ENCODE results near the gene TMOD1.
"Not testable (repeated sequence)": the region's sequence is repeated elsewhere in the genome, so short reads cannot be mapped to it uniquely, and the experiment has no call there.

Gene TMOD1

GRCh38 chr9:97480749-97481148 is 20.7 kb upstream of the TMOD1 start:
- no peaks in the 10 kb centered on the region for H3K9me3 ChIP-seq (ENCODE audit: control insufficient read depth, insufficient read depth, low read length)
- no peaks in the 10 kb centered on the region for H3K36me3 ChIP-seq (ENCODE audit: insufficient read depth, low read length)
- no peak overlapping the region for H3K9ac ChIP-seq (ENCODE audit: low read depth, low read length)
- no peaks in the 10 kb centered on the region for H3K4me1 ChIP-seq (ENCODE audit: insufficient read depth, low read length)

- Histone ChIP-seq H3K4me1 (ENCODE audit: insufficient read depth, low read length) (no peaks in the 10 kb centered on the region), H3K36me3 (ENCODE audit: insufficient read depth, low read length) (no peaks in the 10 kb centered on the region)
These were observed 17.3 kb upstream of the TMOD1 start for GRCh38 chr9:97484134-97484533.

GRCh38 chr9:97487107-97487506 is 14.4 kb upstream of the TMOD1 start:
- H3K36me3 ChIP-seq (ENCODE audit: insufficient read depth, low read length): no peaks in the 10 kb centered on the region; the same call in 1 of the 2 replicates
- no peak overlapping the region for H3K9ac ChIP-seq (ENCODE audit: low read depth, low read length)
- H3K9me3 ChIP-seq (ENCODE audit: control insufficient read depth, insufficient read depth, low read length): peaks cover 4% of the 10 kb centered on the region; the same call in 1 of the 2 replicates
- no peaks in the 10 kb centered on the region for H3K4me1 ChIP-seq (ENCODE audit: insufficient read depth, low read length)

More at GRCh38 chr9:97484134-97484533, 17.3 kb upstream of the TMOD1 start:
- H3K9ac ChIP-seq (ENCODE audit: low read depth, low read length): no peak overlapping the region
- peaks cover 4% of the 10 kb centered on the region; the same call in 1 of the 2 replicates for H3K9me3 ChIP-seq (ENCODE audit: control insufficient read depth, insufficient read depth, low read length)

- no peaks in the 10 kb centered on the region for H3K4me1 ChIP-seq (ENCODE audit: insufficient read depth, low read length)
- H3K36me3 ChIP-seq (ENCODE audit: insufficient read depth, low read length): no peaks in the 10 kb centered on the region; the same call in 1 of the 2 replicates
- H3K9ac ChIP-seq (ENCODE audit: low read depth, low read length): no peak overlapping the region
- peaks cover 4% of the 10 kb centered on the region; the same call in 1 of the 2 replicates for H3K9me3 ChIP-seq (ENCODE audit: control insufficient read depth, insufficient read depth, low read length)
These were observed 13.6 kb upstream of the TMOD1 start for GRCh38 chr9:97487861-97488260.

- no peaks in the 10 kb centered on the region; the same call in 1 of the 2 replicates for H3K36me3 ChIP-seq (ENCODE audit: insufficient read depth, low read length)
- peaks cover 4% of the 10 kb centered on the region; the same call in 1 of the 2 replicates for H3K9me3 ChIP-seq (ENCODE audit: control insufficient read depth, insufficient read depth, low read length)
- no peaks in the 10 kb centered on the region for H3K4me1 ChIP-seq (ENCODE audit: insufficient read depth, low read length)
- no peak overlapping the region for H3K9ac ChIP-seq (ENCODE audit: low read depth, low read length)
These were observed 10.1 kb upstream of the TMOD1 start for GRCh38 chr9:97491216-97491999.

GRCh38 chr9:97497558-97498375 is 3.7 kb upstream of the TMOD1 start:
- H3K36me3 ChIP-seq (ENCODE audit: insufficient read depth, low read length); H3K4me1 ChIP-seq (ENCODE audit: insufficient read depth, low read length); H3K9ac ChIP-seq (ENCODE audit: low read depth, low read length); H3K9me3 ChIP-seq (ENCODE audit: control insufficient read depth, insufficient read depth, low read length): not testable (repeated sequence)

- H3K9ac ChIP-seq (ENCODE audit: low read depth, low read length); H3K4me1 ChIP-seq (ENCODE audit: insufficient read depth, low read length); H3K9me3 ChIP-seq (ENCODE audit: control insufficient read depth, insufficient read depth, low read length): not testable (repeated sequence)
These were observed 2.6 kb upstream of the TMOD1 start for GRCh38 chr9:97498846-97499245.

GRCh38 chr9:97500263-97500662 is 1.2 kb upstream of the TMOD1 start:
- Histone ChIP-seq H3K36me3 (ENCODE audit: insufficient read depth, low read length) (no peaks in the 10 kb centered on the region), H3K4me1 (ENCODE audit: insufficient read depth, low read length) (no peaks in the 10 kb centered on the region; the same call in 1 of the 2 replicates), H3K9me3 (ENCODE audit: control insufficient read depth, insufficient read depth, low read length) (no peaks in the 10 kb centered on the region), H3K9ac (ENCODE audit: low read depth, low read length) (no peak overlapping the region)

More at GRCh38 chr9:97498846-97499245, 2.6 kb upstream of the TMOD1 start:
- not testable (repeated sequence) for H3K36me3 ChIP-seq (ENCODE audit: insufficient read depth, low read length)

- Histone ChIP-seq H3K4me1 (ENCODE audit: insufficient read depth, low read length) (no peaks in the 10 kb centered on the region; the same call in 1 of the 2 replicates), H3K9me3 (ENCODE audit: control insufficient read depth, insufficient read depth, low read length) (no peaks in the 10 kb centered on the region), H3K9ac (ENCODE audit: low read depth, low read length) (peak overlapping the region; percentile 38; the same call in 1 of the 2 replicates), H3K36me3 (ENCODE audit: insufficient read depth, low read length) (no peaks in the 10 kb centered on the region)
These were observed 695 bp upstream of the TMOD1 start for GRCh38 chr9:97500765-97501176.

- H3K9me3 ChIP-seq (ENCODE audit: control insufficient read depth, insufficient read depth, low read length): no peaks in the 10 kb centered on the region
- peak overlapping the region; percentile 74; the same call in 1 of the 2 replicates for H3K9ac ChIP-seq (ENCODE audit: low read depth, low read length)
- no peaks in the 10 kb centered on the region; the same call in 1 of the 2 replicates for H3K4me1 ChIP-seq (ENCODE audit: insufficient read depth, low read length)
- H3K36me3 ChIP-seq (ENCODE audit: insufficient read depth, low read length): no peaks in the 10 kb centered on the region
These were observed 431 bp downstream of the TMOD1 start for GRCh38 chr9:97501972-97502221.

- Histone ChIP-seq H3K9ac (ENCODE audit: low read depth, low read length) (peak overlapping the region; percentile 74), H3K36me3 (ENCODE audit: insufficient read depth, low read length) (no peaks in the 10 kb centered on the region), H3K4me1 (ENCODE audit: insufficient read depth, low read length) (no peaks in the 10 kb centered on the region; the same call in 1 of the 2 replicates), H3K9me3 (ENCODE audit: control insufficient read depth, insufficient read depth, low read length) (no peaks in the 10 kb centered on the region)
These were observed 937 bp downstream of the TMOD1 start for GRCh38 chr9:97502222-97502983.

- Histone ChIP-seq H3K4me1 (ENCODE audit: insufficient read depth, low read length) (no peaks in the 10 kb centered on the region; the same call in 1 of the 2 replicates), H3K9me3 (ENCODE audit: control insufficient read depth, insufficient read depth, low read length) (no peaks in the 10 kb centered on the region), H3K9ac (ENCODE audit: low read depth, low read length) (peak overlapping the region; percentile 74), H3K36me3 (ENCODE audit: insufficient read depth, low read length) (no peaks in the 10 kb centered on the region)
These were observed 1.8 kb downstream of the TMOD1 start for GRCh38 chr9:97502984-97503861.

- Histone ChIP-seq H3K36me3 (ENCODE audit: insufficient read depth, low read length) (no peaks in the 10 kb centered on the region), H3K9ac (ENCODE audit: low read depth, low read length) (no peak overlapping the region), H3K4me1 (ENCODE audit: insufficient read depth, low read length) (no peaks in the 10 kb centered on the region; the same call in 1 of the 2 replicates), H3K9me3 (ENCODE audit: control insufficient read depth, insufficient read depth, low read length) (no peaks in the 10 kb centered on the region)
These were observed 2.4 kb downstream of the TMOD1 start for GRCh38 chr9:97503862-97504210.

All from ES-I3 (cell line).